HCT116 (cell line): Measurements from ENCODE around the gene KCNK6. TPM values are rescaled to one million over a fixed set of nuclear protein-coding genes. Genes with fewer than 3 reads are reported as not detected.

ENCODE experiments used
- ATAC-seq: fragments of 200-7000 bp; cut with Tn5 transposase; 2 replicates; pipeline ENCODE4 v1.9.1; 2020; ENCODE audit warnings: mild to moderate bottlenecking, moderate library complexity
- BruUV-seq: library from RNA; stranded (reverse); fragments of 400-500 nt; replicated peaks from 2 replicates; lab custom pipeline; 2021; lab: Mats Ljungman, UMichigan
- CTCF ChIA-PET: fragments of 300-600 bp; sonication (Branson Sonifier 250); formaldehyde crosslinking; loops from one replicate; lab custom pipeline; 2021; ENCODE audit warnings: antibody characterized with exemption; lab: Charles Lee
- POLR2A ChIA-PET: fragments of 300-600, 350-600 bp; sonication (Branson Sonifier 250); formaldehyde crosslinking; loops from one replicate; lab custom pipeline; 2021; ENCODE audit warnings: antibody characterized with exemption; lab: Charles Lee
- RAD21 ChIA-PET, 2 experiments: fragments of 300-600 bp; sonication (Branson Sonifier 250); formaldehyde crosslinking; loops; one replicate each; lab custom pipeline; 2023; ENCODE audit warnings: low total read pairs in 2 of 2; ENCODE audit not compliant: uncharacterized antibody in 2 of 2, unreplicated experiment in 2 of 2, low non-redundant PET in 1 of 2; lab: Charles Lee
- DNase-seq: peaks from one replicate; pipeline ENCODE4 v3.0.0-alpha.2; 2010; ENCODE audit warnings: low read depth, low spot score
- H2AFZ ChIP-seq: fragments of 200-600 bp; shearing (Covaris generic), sonication (generic); 2 replicates; pipeline ENCODE4 v1.6.1; 2017; ENCODE audit warnings: low read depth, mixed run types, mixed read lengths, antibody characterized with exemption, low read length; ENCODE audit not compliant: poor library complexity, severe bottlenecking
- H3K27ac ChIP-seq: 2 replicates; pipeline ENCODE4 v1.5.1; 2012; ENCODE audit warnings: low read depth, low read length
- H3K27me3 ChIP-seq: fragments of 200-600 bp; sonication (generic); 2 replicates; pipeline ENCODE4 v1.6.1; 2016; ENCODE audit warnings: mixed run types, low read length, mixed read lengths; ENCODE audit not compliant: insufficient read depth
- H3K36me3 ChIP-seq, 2 experiments: fragments of 200-500 bp in 1 of 2; fragments of 200-600 bp in 1 of 2; sonication (Bioruptor generic) in 1 of 2; sonication (generic) in 1 of 2; 2 replicates each; pipeline versions ENCODE4 v1.5.1 to v1.6.1; 2014 to 2016; ENCODE audit warnings: low read length in 2 of 2, inconsistent platforms in 1 of 2, mixed read lengths in 1 of 2, mixed run types in 1 of 2; ENCODE audit not compliant: insufficient read depth in 2 of 2, control insufficient read depth in 1 of 2
- H3K4me1 ChIP-seq, 2 experiments: fragments of 200-600 bp in 1 of 2; sonication (generic) in 1 of 2; 2 replicates each; pipeline versions ENCODE4 v1.5.1 to v1.6.1; 2012 to 2017; ENCODE audit warnings: low read length in 2 of 2, inconsistent platforms in 1 of 2, mild to moderate bottlenecking in 1 of 2, mixed read lengths in 1 of 2, mixed run types in 1 of 2, moderate library complexity in 1 of 2; ENCODE audit not compliant: insufficient read depth in 2 of 2, control insufficient read depth in 1 of 2
- H3K4me2 ChIP-seq: fragments of 200-600 bp; sonication (generic); 2 replicates; pipeline ENCODE4 v1.6.1; 2017; ENCODE audit warnings: mixed run types, low read length, mixed read lengths
- H3K4me3 ChIP-seq, 2 experiments: fragments of 200-600 bp in 1 of 2; sonication (generic) in 1 of 2; replicated peaks in 1 of 2; 2 replicates each; pipeline ENCODE4 v1.5.1; 2011 to 2016; ENCODE audit warnings: low read length in 2 of 2, control low read depth in 1 of 2, low read depth in 1 of 2, mild to moderate bottlenecking in 1 of 2, mixed read lengths in 1 of 2, mixed run types in 1 of 2
- H3K79me2 ChIP-seq: fragments of 200-600 bp; sonication (generic); 2 replicates; pipeline ENCODE4 v1.6.1; 2017; ENCODE audit warnings: mild to moderate bottlenecking, mixed run types, low read length, moderate library complexity, mixed read lengths; ENCODE audit not compliant: insufficient read depth
- H3K9ac ChIP-seq: fragments of 200-600 bp; sonication (generic); 2 replicates; pipeline ENCODE4 v1.6.1; 2016; ENCODE audit warnings: low read length, mixed read lengths
- H3K9me2 ChIP-seq: fragments of 200-600 bp; sonication (generic), shearing (Covaris generic); 2 replicates; pipeline ENCODE4 v1.6.1; 2017; ENCODE audit warnings: mixed run types, mild to moderate bottlenecking, moderate library complexity; ENCODE audit not compliant: insufficient read depth
- H3K9me3 ChIP-seq, 2 experiments: fragments of 200-500 bp in 1 of 2; fragments of 200-600 bp in 1 of 2; sonication (Bioruptor generic) in 1 of 2; sonication (generic) in 1 of 2; 2 replicates each; pipeline ENCODE4 v1.6.1; 2014 to 2017; ENCODE audit warnings: low read length in 2 of 2, mixed read lengths in 2 of 2, inconsistent platforms in 1 of 2, low read depth in 1 of 2, mild to moderate bottlenecking in 1 of 2, mixed run types in 1 of 2, moderate library complexity in 1 of 2; ENCODE audit not compliant: control insufficient read depth in 1 of 2, insufficient read depth in 1 of 2
- H4K20me1 ChIP-seq: fragments of 200-600 bp; sonication (generic), shearing (Covaris generic); 2 replicates; pipeline ENCODE4 v1.6.1; 2017; ENCODE audit warnings: mixed run types, mild to moderate bottlenecking, moderate library complexity; ENCODE audit not compliant: insufficient read depth
- CEBPB ChIP-seq: IDR thresholded peaks from 2 replicates; pipeline ENCODE4 v1.6.1; 2012; ENCODE audit warnings: low read depth
- CTCF ChIP-seq, 3 experiments: fragments of 200-600 bp in 1 of 3; sonication (generic) in 1 of 3; IDR thresholded peaks in 2 of 3; conservative IDR thresholded peaks in 1 of 3; 2 replicates each; pipeline ENCODE4 v1.5.1; 2012 to 2017; ENCODE audit warnings: low read depth in 2 of 3, low read length in 2 of 3, antibody characterized with exemption in 1 of 3, borderline replicate concordance in 1 of 3, control low read depth in 1 of 3, mild to moderate bottlenecking in 1 of 3, mixed read lengths in 1 of 3, mixed run types in 1 of 3, moderate library complexity in 1 of 3; ENCODE audit not compliant: insufficient read depth in 1 of 3
- EZH2 ChIP-seq: fragments of 200-600 bp; sonication (generic); IDR thresholded peaks from 2 replicates; pipeline ENCODE4 v1.6.1; 2017; ENCODE audit warnings: antibody characterized with exemption, mixed run types
- FOSL1 ChIP-seq: IDR thresholded peaks from 2 replicates; pipeline ENCODE4 v1.6.1; 2012; ENCODE audit warnings: low read depth
- MAX ChIP-seq: IDR thresholded peaks from 2 replicates; pipeline ENCODE4 v1.6.1; 2012
- POLR2A ChIP-seq: IDR thresholded peaks from 2 replicates; pipeline ENCODE4 v1.7.0; 2011; ENCODE audit warnings: borderline replicate concordance; ENCODE audit not compliant: insufficient read depth, insufficient read length; ENCODE audit errors: extremely low read depth
- POLR2AphosphoS5 ChIP-seq: IDR thresholded peaks from 2 replicates; pipeline ENCODE4 v1.6.1; 2011; ENCODE audit warnings: mild to moderate bottlenecking, low read depth, low read length, moderate library complexity
- RAD21 ChIP-seq: IDR thresholded peaks from 2 replicates; pipeline ENCODE4 v1.6.1; 2012; ENCODE audit warnings: low read depth, mild to moderate bottlenecking
- SIN3A ChIP-seq: IDR thresholded peaks from 2 replicates; pipeline ENCODE4 v1.6.1; 2012; ENCODE audit warnings: low read depth
- SP1 ChIP-seq: IDR thresholded peaks from 2 replicates; pipeline ENCODE4 v1.6.1; 2012; ENCODE audit warnings: low read depth
- SRF ChIP-seq: IDR thresholded peaks from 2 replicates; pipeline ENCODE4 v1.6.1; 2012; ENCODE audit warnings: low read depth
- TCF7L2 ChIP-seq: IDR thresholded peaks from 2 replicates; pipeline ENCODE4 v1.7.0; 2011; ENCODE audit warnings: borderline replicate concordance, inconsistent platforms; ENCODE audit not compliant: insufficient read depth, insufficient read length; ENCODE audit errors: extremely low read depth
- ZBTB33 ChIP-seq: IDR thresholded peaks from 2 replicates; pipeline ENCODE4 v1.6.1; 2011; ENCODE audit warnings: mild to moderate bottlenecking, low read length, moderate library complexity; ENCODE audit not compliant: insufficient replicate concordance; ENCODE audit errors: extremely low read depth
- ZFX ChIP-seq: fragments of 450-650 bp; IDR thresholded peaks from 2 replicates; pipeline ENCODE4 v1.6.1; 2017
- intact Hi-C: fragments of 100-400 bp; cut with micrococcal nuclease; formaldehyde crosslinking; loops from 2 replicates; pipeline ENCODE4 v1.10.0; 2022
- total RNA-seq: library from RNA; stranded (reverse); gene quantifications from one replicate; pipeline ENCODE4 v1.2.1, GENCODE V29; 2021; ENCODE audit not compliant: unreplicated experiment

KCNK6 gene
- total RNA-seq, 1 experiment from 2014 or later, result 11.0 TPM

- ChIA-PET POLR2A (no interaction called here), RAD21 (no interaction called here), CTCF (no interaction called here)
- H2AFZ ChIP-seq, result no peak overlapping the region
- ATAC-seq (no peak), DNase-seq (no peak)
- H3K4me3 ChIP-seq, result no peak overlapping the region
- no peak overlapping the region for H3K4me2 ChIP-seq
- no peaks in the 10 kb centered on the region for H3K9me2 ChIP-seq
- H3K4me1 ChIP-seq, result peaks cover 0 to 12% of the 10 kb centered on the region in 2 experiments; a peak in 2 of 4 replicates
- H3K9ac ChIP-seq, result no peak overlapping the region
- H3K27ac ChIP-seq, result no peak overlapping the region
- H3K9me3 ChIP-seq, result no peaks in the 10 kb centered on the region
- intact Hi-C loops, result no loop called here
- H3K36me3 ChIP-seq, result no peaks in the 10 kb centered on the region; a peak in 1 of 4 replicates
- TF ChIP-seq ZFX, result no peak
- TF ChIP-seq POLR2AphosphoS5, result no peak
- TF ChIP-seq SP1, result no peak
- TF ChIP-seq MAX, result no peak
- TF ChIP-seq SRF, result no peak
- no peak for TF ChIP-seq CEBPB
- TF ChIP-seq EZH2, result no peak
- TF ChIP-seq ZBTB33, result no peak
- no peak for TF ChIP-seq SIN3A
- TF ChIP-seq POLR2A, result no peak
- no peak for TF ChIP-seq RAD21
- TF ChIP-seq CTCF (IDR thresholded peaks at IDR 0.05 in 2 of 3, conservative IDR thresholded peaks at IDR 0.05 in 1 of 3; ENCODE audit: borderline replicate concordance in 1 of 3, insufficient read depth in 1 of 3, low read depth in 2 of 3, low read length in 2 of 3), result no peak
- TF ChIP-seq TCF7L2, result no peak
- TF ChIP-seq FOSL1, result no peak
- H3K27me3 ChIP-seq, result no peaks in the 10 kb centered on the region
- no TSS peak for BruUV-seq
- H4K20me1 ChIP-seq, result no peaks in the 10 kb centered on the region
- H3K79me2 ChIP-seq, result no peaks in the 10 kb centered on the region
These were observed 27.2 kb downstream of the KCNK6 start for GRCh38 chr19:38346837-38347236.
